Lung (tissue), 12 donors: ENCODE results near the gene SLC28A3. TPM values are rescaled to one million over a fixed set of nuclear protein-coding genes. Genes with fewer than 3 reads are reported as not detected.

Experiments
- ATAC-seq: fragments of 200-7000 bp; cut with Tn5 transposase; one replicate; pipeline ENCODE4 v1.9.1; 2020; ENCODE audit warnings: moderate number of reproducible peaks; ENCODE audit not compliant: insufficient read depth, low FRiP score
- DNase-seq, 3 donors: peaks; one replicate each; pipeline ENCODE4 v3.0.0-alpha.2; 2013 to 2017
- H3K27ac ChIP-seq, 2 donors: one replicate each; pipeline ENCODE4 v1.5.1; 2013; ENCODE audit warnings: mild to moderate bottlenecking in 2 of 2, moderate library complexity in 2 of 2, control low read depth in 1 of 2, inconsistent platforms in 1 of 2, low read depth in 1 of 2, low read length in 1 of 2
- H3K27me3 ChIP-seq, 3 donors: one replicate each; pipeline ENCODE4 v1.5.1; 2013; ENCODE audit warnings: low read length in 2 of 3; ENCODE audit not compliant: control insufficient read depth in 3 of 3, insufficient read depth in 3 of 3
- H3K36me3 ChIP-seq, 4 donors: one replicate each; pipeline ENCODE4 v1.5.1; 2013; ENCODE audit warnings: low read length in 4 of 4, mild to moderate bottlenecking in 1 of 4, moderate library complexity in 1 of 4; ENCODE audit not compliant: control insufficient read depth in 4 of 4, insufficient read depth in 4 of 4
- H3K4me1 ChIP-seq, 5 donors: one replicate each; pipeline ENCODE4 v1.5.1; 2013; ENCODE audit warnings: low read length in 5 of 5, mild to moderate bottlenecking in 2 of 5, moderate library complexity in 1 of 5; ENCODE audit not compliant: control insufficient read depth in 5 of 5, insufficient read depth in 5 of 5
- H3K4me3 ChIP-seq: one replicate; pipeline ENCODE4 v1.5.1; 2013; ENCODE audit warnings: mild to moderate bottlenecking, control low read depth, moderate library complexity
- H3K9ac ChIP-seq, 2 donors: one replicate each; pipeline ENCODE4 v1.5.1; 2013; ENCODE audit warnings: low read length in 2 of 2, control low read depth in 1 of 2; ENCODE audit not compliant: insufficient read depth in 1 of 2
- H3K9me3 ChIP-seq, 4 donors: one replicate each; pipeline ENCODE4 v1.5.1; 2013; ENCODE audit warnings: low read length in 3 of 4, mild to moderate bottlenecking in 1 of 4, moderate library complexity in 1 of 4; ENCODE audit not compliant: control insufficient read depth in 4 of 4, insufficient read depth in 3 of 4
- WGBS, 2 donors: extraction: QIAGEN DNeasy Blood & Tissue Kit; methylation state at CpG; one replicate each; pipeline ENCODE4 v1.1.7; 2013; 5-methylcytosine and 5-hydroxymethylcytosine counted together
- polyA plus RNA-seq, 2 donors: library from polyadenylated mRNA; stranded (reverse); fragments of 200-250 nt; gene quantifications; one replicate each; pipeline ENCODE4 v1.2.1, GENCODE V29; 2013
- total RNA-seq, 2 donors: library from RNA; depleted of rRNA in 1 of 2; stranded (reverse); fragments of >200 nt in 1 of 2; gene quantifications; one replicate each; pipeline ENCODE4 v1.2.1, GENCODE V29; 2014 to 2021
- TF ChIP-seq, protein P1 (sequence below): IDR thresholded peaks from 2 replicates; pipeline ENCODE4 v1.5.1; 2012; ENCODE audit warnings: mild to moderate bottlenecking; ENCODE audit errors: control extremely low read depth, extremely low read depth
- donor health status: control.
- donor health status: control.
- donor health status: Bipolar disorder and iron deficiency.
- donor health status: healthy.
- donor health status: DM: yes; HTN: yes; CAD: no.

The SLC28A3 gene
- total and polyA plus RNA-seq, 4 donors: 0.59 to 4.0 (median 0.88) TPM

- no peaks in the 10 kb centered on the region for H3K4me1 ChIP-seq
- WGBS, 2 donors: 79 to 90% methylated on average over 1 of the region's 1 CpG
- DNase-seq: no peak
- H3K4me3 ChIP-seq: no peak overlapping the region
- H3K36me3 ChIP-seq: no peaks in the 10 kb centered on the region
- H3K9ac ChIP-seq: no peak overlapping the region
- no peaks in the 10 kb centered on the region for H3K9me3 ChIP-seq
- TF ChIP-seq, protein P1, sequence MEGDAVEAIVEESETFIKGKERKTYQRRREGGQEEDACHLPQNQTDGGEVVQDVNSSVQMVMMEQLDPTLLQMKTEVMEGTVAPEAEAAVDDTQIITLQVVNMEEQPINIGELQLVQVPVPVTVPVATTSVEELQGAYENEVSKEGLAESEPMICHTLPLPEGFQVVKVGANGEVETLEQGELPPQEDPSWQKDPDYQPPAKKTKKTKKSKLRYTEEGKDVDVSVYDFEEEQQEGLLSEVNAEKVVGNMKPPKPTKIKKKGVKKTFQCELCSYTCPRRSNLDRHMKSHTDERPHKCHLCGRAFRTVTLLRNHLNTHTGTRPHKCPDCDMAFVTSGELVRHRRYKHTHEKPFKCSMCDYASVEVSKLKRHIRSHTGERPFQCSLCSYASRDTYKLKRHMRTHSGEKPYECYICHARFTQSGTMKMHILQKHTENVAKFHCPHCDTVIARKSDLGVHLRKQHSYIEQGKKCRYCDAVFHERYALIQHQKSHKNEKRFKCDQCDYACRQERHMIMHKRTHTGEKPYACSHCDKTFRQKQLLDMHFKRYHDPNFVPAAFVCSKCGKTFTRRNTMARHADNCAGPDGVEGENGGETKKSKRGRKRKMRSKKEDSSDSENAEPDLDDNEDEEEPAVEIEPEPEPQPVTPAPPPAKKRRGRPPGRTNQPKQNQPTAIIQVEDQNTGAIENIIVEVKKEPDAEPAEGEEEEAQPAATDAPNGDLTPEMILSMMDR: no peak
- H3K27ac ChIP-seq: no peak overlapping the region
- ATAC-seq: no peak
- H3K27me3 ChIP-seq: no peaks in the 10 kb centered on the region
Measured at GRCh38 chr9:84330246-84330645, 10.3 kb downstream of the SLC28A3 start.

DNA sequence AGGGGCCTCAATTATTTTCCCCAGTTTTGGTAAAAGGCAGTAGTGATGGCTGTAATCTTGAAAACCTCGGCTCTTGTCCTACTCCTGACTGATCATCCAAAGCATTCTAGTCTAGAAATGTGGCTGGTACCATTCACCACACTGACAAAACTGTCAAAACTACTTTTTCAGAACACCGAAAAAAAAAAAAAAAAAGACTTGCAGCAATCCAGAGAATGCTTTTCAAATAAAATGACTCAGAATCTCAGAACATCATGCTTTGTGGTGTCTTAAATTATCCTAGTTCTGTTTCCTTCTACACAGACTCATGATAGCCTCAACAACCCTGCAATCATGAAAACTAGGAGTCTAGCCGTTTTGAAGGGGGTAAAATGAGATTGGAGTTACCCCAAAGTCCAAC, 13.4 kb downstream of the SLC28A3 start:
- Histone ChIP-seq H3K27me3 (no peaks in the 10 kb centered on the region), H3K9me3 (no peaks in the 10 kb centered on the region), H3K9ac (no peak overlapping the region), H3K4me1 (no peaks in the 10 kb centered on the region), H3K36me3 (no peaks in the 10 kb centered on the region), H3K27ac (no peak overlapping the region), H3K4me3 (no peak overlapping the region)
- ATAC-seq (no peak), DNase-seq (no peak)
- TF ChIP-seq, protein P1: no peak
- 91 to 100% methylated on average over 3 of the region's 3 CpGs for WGBS, 2 donors

- Histone ChIP-seq H3K4me3 (no peak overlapping the region), H3K27me3 (no peaks in the 10 kb centered on the region), H3K4me1 (no peaks in the 10 kb centered on the region), H3K36me3 (no peaks in the 10 kb centered on the region), H3K27ac (no peak overlapping the region), H3K9ac (no peak overlapping the region), H3K9me3 (no peaks in the 10 kb centered on the region)
- TF ChIP-seq, protein P1: no peak
- ATAC-seq (peak; percentile 41), DNase-seq (no peak)
- WGBS, 2 donors: 68 to 79% methylated on average over 3 of the region's 3 CpGs
Measured at GRCh38 chr9:84325347-84325973, 15.1 kb downstream of the SLC28A3 start.

DNA sequence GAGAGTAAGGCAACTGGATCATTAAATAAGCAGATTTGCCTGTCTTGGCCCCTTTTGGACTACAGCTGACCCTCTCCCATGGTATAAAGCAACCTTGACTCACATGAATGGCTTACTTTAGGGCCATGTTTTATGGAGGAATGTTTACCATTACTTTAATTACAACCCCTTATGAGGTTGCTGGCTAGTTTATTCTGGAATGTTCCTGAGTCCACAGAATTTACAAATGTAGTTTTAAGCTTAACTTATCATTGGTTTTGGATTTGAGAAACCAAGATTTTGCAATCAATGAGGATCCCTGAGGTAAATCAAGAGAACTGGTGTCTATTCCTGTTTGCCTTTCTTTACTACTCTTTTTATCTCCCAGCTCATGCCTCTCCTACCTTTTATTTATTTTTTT, 15.7 kb downstream of the SLC28A3 start:
- ATAC-seq: no peak
- no peak for DNase-seq
- Histone ChIP-seq H3K27ac (no peak overlapping the region), H3K9me3 (no peaks in the 10 kb centered on the region), H3K9ac (no peak overlapping the region), H3K27me3 (no peaks in the 10 kb centered on the region), H3K4me1 (no peaks in the 10 kb centered on the region), H3K36me3 (no peaks in the 10 kb centered on the region), H3K4me3 (no peak overlapping the region)
- TF ChIP-seq, protein P1: no peak
